Femur (tissue), 1 donor: ENCODE data around the gene CNOT2.
"Not testable (repeated sequence)": the region's sequence is repeated elsewhere in the genome, so short reads cannot be mapped to it uniquely, and the experiment has no call there.

ENCODE experiments used
- DNase-seq: peaks from one replicate; pipeline ENCODE4 v3.0.0-alpha.2; 2017

Gene CNOT2

DNA sequence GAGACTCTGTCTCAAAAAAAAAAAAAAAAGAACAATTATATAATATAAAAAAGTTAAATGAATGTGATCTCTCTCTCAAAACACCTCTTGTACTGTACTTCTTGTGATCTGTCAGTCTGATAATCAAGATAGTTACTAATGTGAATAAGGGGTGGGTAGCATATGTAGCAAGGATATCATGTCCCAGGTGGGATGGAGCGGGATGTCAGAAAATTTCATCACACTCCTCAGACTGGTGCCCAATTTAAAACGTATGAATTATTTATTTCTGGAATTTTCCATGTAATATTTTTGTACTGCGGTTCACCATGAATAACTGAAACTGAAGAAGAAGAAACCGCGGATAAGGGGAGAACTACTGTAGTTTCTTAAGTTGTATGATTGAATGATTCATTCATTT lies 11.0 kb downstream of the CNOT2 start:
- DNase-seq: no peak

GRCh38 chr12:70254846-70255245 lies 11.6 kb downstream of the CNOT2 start:
- no peak for DNase-seq

DNA sequence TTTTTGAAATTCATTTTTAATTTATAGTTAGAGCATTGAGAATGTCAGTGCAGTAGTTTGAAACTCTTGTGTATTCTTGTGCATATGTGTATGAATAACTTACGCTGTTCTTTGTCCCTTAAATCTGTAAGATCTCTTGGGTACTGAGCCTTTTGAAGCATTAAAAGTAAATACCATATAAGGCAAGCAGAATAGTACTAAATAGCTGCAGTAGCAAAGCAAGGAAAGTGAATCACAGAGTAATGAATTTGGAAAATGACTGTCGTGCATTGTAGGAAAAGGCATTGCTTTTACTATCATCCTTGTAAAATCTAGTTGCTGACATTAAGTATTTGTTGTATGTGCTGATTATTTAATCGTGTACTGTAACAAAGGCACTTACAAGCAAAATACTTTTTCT lies 12.1 kb downstream of the CNOT2 start:
- DNase-seq: no peak

GRCh38 chr12:70258605-70259403 lies 15.6 kb downstream of the CNOT2 start:
- no peak for DNase-seq

DNA sequence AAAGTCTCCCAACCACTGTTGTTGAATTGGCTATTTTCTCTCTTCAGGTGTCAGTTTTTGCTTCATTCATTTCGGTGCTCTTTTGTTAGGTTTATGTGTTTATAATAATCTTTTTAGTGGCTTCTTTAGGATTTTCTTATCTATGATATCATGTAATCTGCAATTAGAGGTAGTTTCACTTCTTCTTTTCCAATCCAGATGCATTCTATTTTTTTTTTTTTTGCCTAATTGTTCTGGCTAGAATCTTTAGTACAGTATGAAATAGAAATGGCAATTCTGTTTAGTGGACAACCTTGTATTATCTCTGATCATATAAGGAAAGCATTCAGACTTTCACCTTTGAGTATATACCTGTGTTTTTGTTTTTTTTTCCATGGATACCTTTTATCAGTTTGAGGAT lies 17.4 kb downstream of the CNOT2 start:
- DNase-seq: no peak

DNA sequence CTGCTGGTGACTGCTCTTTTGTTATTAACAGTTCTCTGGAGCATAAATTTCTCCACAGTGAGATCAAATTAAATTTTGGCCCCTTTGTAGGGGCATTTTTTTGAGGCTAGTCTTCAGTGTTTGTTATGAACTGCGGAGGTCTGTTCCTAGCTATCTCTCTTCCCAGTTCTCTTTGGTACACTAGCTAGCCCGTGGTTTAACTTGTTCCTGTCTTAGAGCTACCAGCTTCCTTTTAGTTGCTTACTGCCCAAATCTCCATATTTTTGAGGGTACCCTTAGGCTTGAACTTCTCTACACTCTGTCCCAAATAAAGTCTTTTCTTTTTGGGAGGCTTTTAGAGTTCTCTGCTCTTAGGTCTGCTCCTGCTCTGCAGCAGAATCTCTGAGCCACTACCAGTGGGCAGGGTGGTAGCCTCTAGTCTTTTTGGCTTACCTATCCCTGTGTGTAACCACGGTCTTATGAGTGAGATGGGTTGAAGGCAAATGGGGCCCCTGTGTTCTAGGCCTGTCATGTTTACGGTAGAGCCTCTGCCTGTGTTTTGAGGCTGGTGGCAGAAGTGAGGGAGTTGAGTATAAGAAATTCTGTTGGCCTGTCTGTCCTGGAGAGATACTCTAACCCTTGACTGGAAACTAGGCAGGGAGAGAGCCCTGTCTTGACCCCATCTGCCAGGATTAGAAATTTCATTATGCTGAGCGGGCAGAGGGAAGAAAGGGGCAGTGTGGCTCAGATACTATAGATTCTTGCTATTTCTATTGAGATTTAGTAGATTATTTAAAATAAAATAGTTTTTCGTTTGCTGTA lies 21.0 kb downstream of the CNOT2 start:
- no peak for DNase-seq

- no peak for DNase-seq
Measured at GRCh38 chr12:70265132-70265531, 21.9 kb downstream of the CNOT2 start.

DNA sequence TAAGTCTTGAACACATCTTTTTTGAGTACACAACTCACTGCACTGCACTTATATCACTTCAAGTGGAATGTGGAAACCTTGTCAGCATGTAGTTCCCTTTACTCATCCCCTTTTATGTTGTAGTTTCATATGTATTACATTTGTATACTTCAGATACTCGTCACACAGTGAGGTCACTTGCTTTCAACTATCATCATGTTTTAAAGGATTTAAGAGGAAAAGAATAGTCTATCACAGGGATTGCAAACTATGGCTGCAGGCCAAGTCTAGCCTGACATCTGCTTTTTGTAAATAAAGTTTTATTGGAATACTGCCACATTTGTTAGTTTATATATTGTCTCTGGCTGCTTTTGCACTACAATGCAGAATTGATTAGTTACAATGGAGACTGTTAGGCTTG lies 24.3 kb downstream of the CNOT2 start:
- no peak for DNase-seq

- DNase-seq: no peak
Measured at GRCh38 chr12:70268972-70269371, 25.7 kb downstream of the CNOT2 start.

- no peak for DNase-seq
Measured at GRCh38 chr12:70270108-70270507, 26.9 kb downstream of the CNOT2 start.

GRCh38 chr12:70271025-70271424 lies 27.8 kb downstream of the CNOT2 start:
- DNase-seq: no peak

GRCh38 chr12:70272510-70272909 lies 29.3 kb downstream of the CNOT2 start:
- no peak for DNase-seq

DNA sequence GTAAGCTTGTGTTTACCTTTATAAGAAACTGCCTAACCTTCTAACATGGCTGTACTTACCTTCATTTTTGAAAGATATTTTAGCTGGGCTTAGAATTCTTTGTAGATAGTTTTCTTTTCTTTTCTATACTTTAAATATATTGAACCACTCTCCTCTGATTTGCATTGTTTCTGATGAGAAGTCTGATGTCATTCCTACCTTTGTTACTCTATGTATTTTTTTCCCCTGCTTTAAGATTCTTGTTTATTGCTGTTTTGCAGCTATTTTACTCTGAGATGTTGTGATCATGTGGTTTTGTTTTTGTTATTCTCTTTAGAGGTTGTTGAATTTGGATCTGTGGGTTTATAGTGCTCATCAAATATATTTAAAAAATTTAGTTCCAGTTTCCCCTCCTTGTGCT lies 31.8 kb downstream of the CNOT2 start:
- no peak for DNase-seq

- no peak for DNase-seq
Measured at GRCh38 chr12:70277973-70278372, 34.7 kb downstream of the CNOT2 start.

- DNase-seq: no peak
Measured at GRCh38 chr12:70278945-70279344, 35.7 kb downstream of the CNOT2 start.

GRCh38 chr12:70283232-70283631 lies 40.0 kb downstream of the CNOT2 start:
- no peak for DNase-seq

- no peak for DNase-seq
Measured at GRCh38 chr12:70288817-70289216, 45.6 kb downstream of the CNOT2 start.

GRCh38 chr12:70290116-70290515 lies 46.9 kb downstream of the CNOT2 start:
- no peak for DNase-seq

DNA sequence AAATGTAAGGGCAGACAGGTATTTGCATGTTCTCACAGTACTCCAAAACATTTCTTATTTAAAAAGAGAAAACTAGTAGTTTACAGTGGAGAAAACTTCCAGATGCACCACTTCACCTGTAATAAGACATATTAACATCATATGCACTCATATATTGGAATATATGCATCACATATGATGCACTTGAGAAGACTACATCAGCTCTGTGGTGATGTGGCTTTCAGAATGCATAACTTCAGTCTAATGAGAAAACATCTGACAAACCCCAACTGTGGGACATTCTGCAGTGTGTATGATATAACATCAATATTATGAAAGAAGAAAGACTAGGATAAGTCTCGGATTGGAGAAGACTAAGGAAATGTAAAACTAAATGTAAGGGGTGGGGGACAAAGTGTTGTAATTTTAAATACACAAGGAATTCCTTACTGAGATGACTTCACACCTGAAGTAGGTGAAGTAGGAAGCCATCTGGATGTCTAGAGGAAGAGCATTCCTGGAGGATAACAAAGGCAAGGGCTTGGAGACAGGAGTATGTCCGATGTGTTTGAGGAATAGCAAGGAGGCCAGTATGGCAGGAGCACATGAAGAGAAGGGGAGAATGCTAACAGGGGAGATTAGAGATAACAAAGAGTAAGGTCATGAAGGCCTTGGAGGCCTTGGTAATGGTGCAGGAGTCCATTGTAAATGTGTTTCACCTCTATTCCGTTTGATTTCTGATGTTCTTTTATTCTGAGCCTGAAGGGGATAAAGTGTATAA lies 49.0 kb downstream of the CNOT2 start:
- DNase-seq: no peak

GRCh38 chr12:70304684-70305555 lies 61.7 kb downstream of the CNOT2 start:
- not testable (repeated sequence) for DNase-seq

GRCh38 chr12:70305794-70306193 lies 62.6 kb downstream of the CNOT2 start:
- DNase-seq: no peak

DNA sequence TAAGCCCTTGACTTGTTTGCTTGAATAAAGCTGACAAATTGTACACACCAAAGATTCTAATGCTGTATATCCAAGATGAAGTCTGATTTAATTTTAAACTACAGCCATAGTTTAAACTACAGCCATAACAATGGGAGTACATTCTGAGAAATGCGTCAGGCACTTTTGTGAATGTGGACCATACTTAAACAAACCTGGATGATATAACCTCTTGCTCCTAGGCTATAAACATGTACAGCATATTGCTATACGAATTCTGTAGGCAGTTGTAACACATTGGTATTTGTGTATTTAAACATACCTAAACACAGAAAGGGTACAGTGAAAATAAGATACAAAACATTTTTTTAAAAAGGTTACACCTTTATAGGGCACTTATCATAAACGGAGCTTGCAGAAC lies 63.4 kb downstream of the CNOT2 start:
- no peak for DNase-seq

- no peak for DNase-seq
Measured at GRCh38 chr12:70307868-70308267, 64.6 kb downstream of the CNOT2 start.
